ENCODE results near the gene SLC25A13. TPM values are rescaled to one million over a fixed set of nuclear protein-coding genes. Genes with fewer than 3 reads are reported as not detected.

The SLC25A13 gene
- total and polyA plus RNA-seq, 2 of the 13 experiments (the other 11 are each of a cell fraction or from before 2014, with no cell fraction given): 36.2 to 84.9 TPM

DNA sequence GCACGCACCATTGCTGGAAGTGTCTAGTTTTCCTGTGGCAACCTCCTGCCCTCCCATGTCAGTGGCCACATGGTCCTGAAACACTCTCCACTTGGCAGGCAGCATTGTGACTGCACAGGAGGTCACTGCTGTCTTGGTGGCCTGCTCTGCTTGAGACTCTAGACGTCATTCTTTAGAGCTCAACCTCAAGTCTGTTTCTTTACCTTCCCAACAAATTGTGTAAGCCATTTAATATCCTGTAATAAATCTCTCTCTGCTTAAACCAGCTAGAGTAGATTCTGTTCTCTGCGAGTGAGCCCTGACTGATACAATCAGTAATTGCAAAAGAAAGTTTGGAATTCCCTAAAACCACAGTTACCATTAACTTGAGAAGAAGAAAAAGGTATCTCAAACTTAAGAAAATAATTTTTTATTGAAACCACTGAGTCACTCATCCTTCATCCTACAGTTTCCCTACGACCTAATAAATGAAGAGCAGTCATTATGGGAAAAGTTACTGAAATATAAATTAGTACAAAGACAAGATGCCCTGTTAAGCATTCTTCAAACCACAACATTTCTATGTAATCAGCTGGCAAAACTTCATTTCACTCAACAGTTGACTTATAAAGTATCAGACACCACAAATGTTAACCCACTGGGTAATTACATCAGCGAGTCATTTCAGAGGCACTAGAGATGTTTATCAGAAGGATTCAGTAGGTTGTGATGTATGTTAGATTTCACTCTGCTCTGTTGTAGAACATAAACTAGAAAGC is 18.0 kb downstream of the SLC25A13 start (continued):
- TF ChIP-seq, protein P1, sequence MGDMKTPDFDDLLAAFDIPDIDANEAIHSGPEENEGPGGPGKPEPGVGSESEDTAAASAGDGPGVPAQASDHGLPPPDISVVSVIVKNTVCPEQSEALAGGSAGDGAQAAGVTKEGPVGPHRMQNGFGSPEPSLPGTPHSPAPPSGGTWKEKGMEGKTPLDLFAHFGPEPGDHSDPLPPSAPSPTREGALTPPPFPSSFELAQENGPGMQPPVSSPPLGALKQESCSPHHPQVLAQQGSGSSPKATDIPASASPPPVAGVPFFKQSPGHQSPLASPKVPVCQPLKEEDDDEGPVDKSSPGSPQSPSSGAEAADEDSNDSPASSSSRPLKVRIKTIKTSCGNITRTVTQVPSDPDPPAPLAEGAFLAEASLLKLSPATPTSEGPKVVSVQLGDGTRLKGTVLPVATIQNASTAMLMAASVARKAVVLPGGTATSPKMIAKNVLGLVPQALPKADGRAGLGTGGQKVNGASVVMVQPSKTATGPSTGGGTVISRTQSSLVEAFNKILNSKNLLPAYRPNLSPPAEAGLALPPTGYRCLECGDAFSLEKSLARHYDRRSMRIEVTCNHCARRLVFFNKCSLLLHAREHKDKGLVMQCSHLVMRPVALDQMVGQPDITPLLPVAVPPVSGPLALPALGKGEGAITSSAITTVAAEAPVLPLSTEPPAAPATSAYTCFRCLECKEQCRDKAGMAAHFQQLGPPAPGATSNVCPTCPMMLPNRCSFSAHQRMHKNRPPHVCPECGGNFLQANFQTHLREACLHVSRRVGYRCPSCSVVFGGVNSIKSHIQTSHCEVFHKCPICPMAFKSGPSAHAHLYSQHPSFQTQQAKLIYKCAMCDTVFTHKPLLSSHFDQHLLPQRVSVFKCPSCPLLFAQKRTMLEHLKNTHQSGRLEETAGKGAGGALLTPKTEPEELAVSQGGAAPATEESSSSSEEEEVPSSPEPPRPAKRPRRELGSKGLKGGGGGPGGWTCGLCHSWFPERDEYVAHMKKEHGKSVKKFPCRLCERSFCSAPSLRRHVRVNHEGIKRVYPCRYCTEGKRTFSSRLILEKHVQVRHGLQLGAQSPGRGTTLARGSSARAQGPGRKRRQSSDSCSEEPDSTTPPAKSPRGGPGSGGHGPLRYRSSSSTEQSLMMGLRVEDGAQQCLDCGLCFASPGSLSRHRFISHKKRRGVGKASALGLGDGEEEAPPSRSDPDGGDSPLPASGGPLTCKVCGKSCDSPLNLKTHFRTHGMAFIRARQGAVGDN (CRISPR knock-in tag; IDR thresholded peaks at IDR 0.05): peak; percentile 41; the same call in 1 of the 2 replicates
- TF ChIP-seq ARID2 (CRISPR knock-in tag; IDR thresholded peaks at IDR 0.05; ENCODE audit: borderline replicate concordance) (peak; percentile 42; the same call in 1 of the 2 replicates), RBM22 (optimal IDR thresholded peaks at IDR 0.05; ENCODE audit: low read length) (peak; percentile 24)

DNA sequence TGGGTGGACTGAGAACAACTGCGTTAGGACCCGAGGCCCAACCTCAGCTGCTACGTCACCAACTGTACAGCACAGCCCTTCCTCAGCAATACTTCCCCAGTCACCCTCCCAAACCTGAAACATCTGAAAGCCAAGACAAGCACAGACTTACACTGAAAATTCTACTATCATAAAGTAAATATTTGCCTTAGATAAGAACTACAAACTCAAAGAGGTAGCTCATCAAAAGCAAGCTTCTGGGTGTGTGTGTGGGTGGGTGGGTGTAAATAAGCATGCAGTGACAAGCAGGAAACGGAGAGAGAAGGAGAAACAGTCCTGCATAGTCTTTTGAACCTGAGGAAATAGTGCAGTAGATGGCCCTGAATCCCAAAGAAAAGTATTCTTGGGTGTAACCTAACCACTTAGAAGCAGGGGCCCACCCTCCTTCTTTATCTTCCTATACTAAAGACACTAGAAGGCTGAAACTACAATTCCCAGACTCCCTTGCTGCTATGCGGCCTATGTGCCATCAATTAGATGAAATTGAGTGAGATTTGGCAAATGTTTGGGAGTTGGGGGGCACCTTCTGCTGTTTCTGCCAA is 18.7 kb downstream of the SLC25A13 start:
- FAIRE-seq (peak; percentile 82), ATAC-seq (peak; percentile 96), DNase-seq (ENCODE audit: low spot score) (peak; percentile 96)
- Histone ChIP-seq H3K4me3 (replicated peaks in 1 of 3; ENCODE audit: insufficient read depth in 1 of 3, low read depth in 2 of 3, low read length in 3 of 3) (peak overlapping the region; percentile 9 to 54 (median 30); a peak in 5 of 6 replicates), H3K9me3 (ENCODE audit: low read length) (no peaks in the 10 kb centered on the region), H3K9ac (ENCODE audit: insufficient read depth, low read depth, low read length) (peak overlapping the region; percentile 60), H2AFZ (ENCODE audit: low read length) (no peak overlapping the region), H3K36me3 (replicated peaks in 1 of 2; ENCODE audit: control insufficient read depth in 1 of 2, insufficient read depth in 2 of 2, low read length in 2 of 2) (peaks cover 4 to 11% of the 10 kb centered on the region in 2 experiments), H3K27ac (ENCODE audit: extremely low read length, insufficient read depth, low read length) (peak overlapping the region; percentile 77), H3K79me2 (ENCODE audit: insufficient read depth, low read length) (peaks cover 94% of the 10 kb centered on the region), H4K20me1 (ENCODE audit: insufficient read depth, low read length) (peaks cover 3% of the 10 kb centered on the region), H3K27me3 (ENCODE audit: control insufficient read depth in 1 of 2, insufficient read depth in 2 of 2, low read length in 2 of 2) (no peaks in the 10 kb centered on the region), H3K4me2 (ENCODE audit: low read depth, low read length) (peak overlapping the region; percentile 90), H3K4me1 (ENCODE audit: insufficient read depth, low read length) (peaks cover 97% of the 10 kb centered on the region)
- WGBS (ENCODE audit: low lambda C conversion rate): 0% methylated on average over 4 of the region's 5 CpGs
- in situ Hi-C loops (cut with HindIII; ENCODE audit: extremely low pct_ligation_motif_present, low pct_unique_long_range_greater_than_20kb) (loop anchor here (25.0 kb wide), 1 partner anchor 709 kb away; the partner anchor contains the start of genes DLX5 and DLX6), intact Hi-C loops (cut with micrococcal nuclease; ENCODE audit: unreplicated experiment) (loop anchor here (5.0 to 10.0 kb wide), 2 partner anchors 48 to 704 kb away; partner anchors contain the start of gene DLX6)
- ChIA-PET POLR2A (interaction anchor here (0.6 to 2.0 kb wide), 12 partner anchors 9 to 714 kb away, joined by 3 to 8 read pairs (median 4); partner anchors contain the start of gene DLX6), CTCF (ENCODE audit: low intra/inter-chr PET ratio, low total read pairs) (no interaction called here)
- BruUV-seq (replicated peaks): no TSS peak
- 0 out of 2 replicates have a peak, but pooled peaks have one; percentile 53 for TF ChIP-seq ZNF136 (CRISPR knock-in tag; IDR thresholded peaks at IDR 0.05; ENCODE audit: low read depth)
- no peak for TF ChIP-seq ATM (IDR thresholded peaks at IDR 0.05; ENCODE audit: borderline replicate concordance)
- 0 out of 2 replicates have a peak, but pooled peaks have one; percentile 34 for TF ChIP-seq ZNF557 (CRISPR knock-in tag; IDR thresholded peaks at IDR 0.05)
- TF ChIP-seq ZBTB20 (CRISPR knock-in tag; IDR thresholded peaks at IDR 0.05; ENCODE audit: borderline replicate concordance, low read depth): peak; percentile 83; the same call in 1 of the 2 replicates
- peak; percentile 85 for TF ChIP-seq CREB1 (IDR thresholded peaks at IDR 0.05)
- peak; percentile 92 for TF ChIP-seq CREB1 (CRISPR knock-in tag; IDR thresholded peaks at IDR 0.05)
- 0 out of 2 replicates have a peak, but pooled peaks have one; percentile 13 for TF ChIP-seq ZNF501 (CRISPR knock-in tag; IDR thresholded peaks at IDR 0.05)
- TF ChIP-seq SALL2 (CRISPR knock-in tag; IDR thresholded peaks at IDR 0.05): peak; percentile 68
- TF ChIP-seq ATF7 (IDR thresholded peaks at IDR 0.05): no peak
- peak; percentile 47; the same call in 1 of the 2 replicates for TF ChIP-seq ATF7 (CRISPR knock-in tag; IDR thresholded peaks at IDR 0.05)
- peak; percentile 46; the same call in 1 of the 2 replicates for TF ChIP-seq YEATS2 (CRISPR knock-in tag; IDR thresholded peaks at IDR 0.05; ENCODE audit: borderline replicate concordance)
- no peak for TF ChIP-seq ZNF619 (CRISPR knock-in tag; IDR thresholded peaks at IDR 0.05)
- TF ChIP-seq PITX1 (CRISPR knock-in tag; IDR thresholded peaks at IDR 0.05): peak; percentile 90
